Measurements from ENCODE around the gene DGKB. TPM values are rescaled to one million over a fixed set of nuclear protein-coding genes. Genes with fewer than 3 reads are reported as not detected.

DGKB gene
- total RNA-seq, 5 donors from 2014 or later (not counting 1 experiment from before 2014, with no cell fraction given), result not detected

GRCh38 chr7:14931511-14932215 is 29.1 kb upstream of the DGKB start:
- H3K4me3 ChIP-seq (ENCODE audit: control insufficient read depth in 1 of 2, extremely low read depth in 1 of 2, low read length in 1 of 2), result no peak overlapping the region
- Mint-ChIP-seq H3K9me3 (peaks cover 4 to 8% (median 7%) of the 10 kb centered on the region in 3 donors), H3K27ac (no peak overlapping the region), H3K4me3 (no peak overlapping the region), H3K27me3 (no peaks in the 10 kb centered on the region), H3K4me1 (no peaks in the 10 kb centered on the region), H3K36me3 (no peaks in the 10 kb centered on the region)
- WGBS (ENCODE audit: insufficient coverage), result 96% methylated on average over 3 of the region's 4 CpGs
- DNase-seq, result no peak
- H3K27me3 ChIP-seq (replicated peaks in 1 of 2; ENCODE audit: control insufficient read depth in 2 of 2, extremely low read depth in 1 of 2, insufficient read depth in 2 of 2, low read length in 1 of 2), result no peaks in the 10 kb centered on the region
- CTCF ChIA-PET, result interaction anchor here in 1 of 2 donors (0.6 kb wide), 1 partner anchor 560 kb away, joined by 7 read pairs; no protein-coding TSS in a partner anchor
- no peak overlapping the region for H3K27ac ChIP-seq (ENCODE audit: low read length)
- ATAC-seq (replicated peaks in 1 of 4), result no peak
- no peaks in the 10 kb centered on the region for H3K9me3 ChIP-seq
- H3K36me3 ChIP-seq (ENCODE audit: control insufficient read depth in 2 of 2, extremely low read depth in 1 of 2, insufficient read depth in 1 of 2, low read length in 1 of 2), result no peaks in the 10 kb centered on the region
- POLR2A ChIA-PET, result no interaction called here
- H3K4me1 ChIP-seq (ENCODE audit: control insufficient read depth in 1 of 2, extremely low read depth in 1 of 2, insufficient read depth in 2 of 2, low read length in 2 of 2), result no peaks in the 10 kb centered on the region

GRCh38 chr7:14924398-14924797 is 21.8 kb upstream of the DGKB start:
- no peaks in the 10 kb centered on the region for H3K4me1 ChIP-seq (ENCODE audit: control insufficient read depth in 1 of 2, extremely low read depth in 1 of 2, insufficient read depth in 2 of 2, low read length in 2 of 2)
- no peaks in the 10 kb centered on the region for H3K9me3 ChIP-seq
- H3K27me3 ChIP-seq (replicated peaks in 1 of 2; ENCODE audit: control insufficient read depth in 2 of 2, extremely low read depth in 1 of 2, insufficient read depth in 2 of 2, low read length in 1 of 2), result no peaks in the 10 kb centered on the region
- no peaks in the 10 kb centered on the region for H3K36me3 ChIP-seq (ENCODE audit: control insufficient read depth in 2 of 2, extremely low read depth in 1 of 2, insufficient read depth in 1 of 2, low read length in 1 of 2)
- Mint-ChIP-seq H3K27me3 (no peaks in the 10 kb centered on the region), H3K36me3 (no peaks in the 10 kb centered on the region), H3K4me1 (no peaks in the 10 kb centered on the region), H3K4me3 (no peak overlapping the region), H3K9me3 (peaks cover 7 to 15% (median 9%) of the 10 kb centered on the region in 3 donors), H3K27ac (no peak overlapping the region)
- ChIA-PET POLR2A (no interaction called here), CTCF (no interaction called here)
- ATAC-seq (replicated peaks in 1 of 4) (no peak), DNase-seq (no peak)
- no peak overlapping the region for H3K27ac ChIP-seq (ENCODE audit: low read length)
- WGBS (ENCODE audit: insufficient coverage), result no CpG with 5 or more reads among the region's 1 CpG
- no peak overlapping the region for H3K4me3 ChIP-seq (ENCODE audit: control insufficient read depth in 1 of 2, extremely low read depth in 1 of 2, low read length in 1 of 2)

GRCh38 chr7:14911077-14911476 is 8.5 kb upstream of the DGKB start:
- ChIA-PET POLR2A (no interaction called here), CTCF (no interaction called here)
- H3K4me3 Mint-ChIP-seq, result no peak overlapping the region
- no peak for DNase-seq
- H3K27me3 Mint-ChIP-seq, result no peaks in the 10 kb centered on the region
- Histone ChIP-seq H3K27me3 (replicated peaks in 1 of 2; ENCODE audit: control insufficient read depth in 2 of 2, extremely low read depth in 1 of 2, insufficient read depth in 2 of 2, low read length in 1 of 2) (no peaks in the 10 kb centered on the region), H3K27ac (ENCODE audit: low read length) (no peak overlapping the region), H3K36me3 (ENCODE audit: control insufficient read depth in 2 of 2, extremely low read depth in 1 of 2, insufficient read depth in 1 of 2, low read length in 1 of 2) (no peaks in the 10 kb centered on the region), H3K4me1 (ENCODE audit: control insufficient read depth in 1 of 2, extremely low read depth in 1 of 2, insufficient read depth in 2 of 2, low read length in 2 of 2) (no peaks in the 10 kb centered on the region), H3K9me3 (no peaks in the 10 kb centered on the region), H3K4me3 (ENCODE audit: control insufficient read depth in 1 of 2, extremely low read depth in 1 of 2, low read length in 1 of 2) (no peak overlapping the region)
- H3K4me1 Mint-ChIP-seq, result no peaks in the 10 kb centered on the region
- H3K9me3 Mint-ChIP-seq, result peaks cover 2 to 16% (median 11%) of the 10 kb centered on the region in 3 donors
- no peak for ATAC-seq (replicated peaks in 1 of 4)
- H3K27ac Mint-ChIP-seq, result no peak overlapping the region
- no peaks in the 10 kb centered on the region for H3K36me3 Mint-ChIP-seq

GRCh38 chr7:14908697-14909096 is 6.1 kb upstream of the DGKB start:
- H3K4me1 Mint-ChIP-seq, result no peaks in the 10 kb centered on the region
- no peaks in the 10 kb centered on the region for H3K4me1 ChIP-seq (ENCODE audit: control insufficient read depth in 1 of 2, extremely low read depth in 1 of 2, insufficient read depth in 2 of 2, low read length in 2 of 2)
- H3K36me3 Mint-ChIP-seq, result no peaks in the 10 kb centered on the region
- no peak overlapping the region for H3K27ac Mint-ChIP-seq
- no peaks in the 10 kb centered on the region for H3K27me3 Mint-ChIP-seq
- H3K9me3 ChIP-seq, result no peaks in the 10 kb centered on the region
- H3K9me3 Mint-ChIP-seq, result peaks cover 4 to 9% (median 5%) of the 10 kb centered on the region in 3 donors
- no peak for DNase-seq
- ATAC-seq (replicated peaks in 1 of 4), result no peak
- no peaks in the 10 kb centered on the region for H3K36me3 ChIP-seq (ENCODE audit: control insufficient read depth in 2 of 2, extremely low read depth in 1 of 2, insufficient read depth in 1 of 2, low read length in 1 of 2)
- POLR2A ChIA-PET, result no interaction called here
- H3K4me3 Mint-ChIP-seq, result no peak overlapping the region
- CTCF ChIA-PET, result interaction anchor here in 1 of 2 donors (0.8 kb wide), 1 partner anchor 11 kb away, joined by 3 read pairs; no protein-coding TSS in a partner anchor
- no peak overlapping the region for H3K27ac ChIP-seq (ENCODE audit: low read length)
- no peaks in the 10 kb centered on the region for H3K27me3 ChIP-seq (replicated peaks in 1 of 2; ENCODE audit: control insufficient read depth in 2 of 2, extremely low read depth in 1 of 2, insufficient read depth in 2 of 2, low read length in 1 of 2)
- H3K4me3 ChIP-seq (ENCODE audit: control insufficient read depth in 1 of 2, extremely low read depth in 1 of 2, low read length in 1 of 2), result no peak overlapping the region

- H3K4me3 ChIP-seq (ENCODE audit: control insufficient read depth in 1 of 2, extremely low read depth in 1 of 2, low read length in 1 of 2), result no peak overlapping the region
- Mint-ChIP-seq H3K4me1 (no peaks in the 10 kb centered on the region), H3K4me3 (no peak overlapping the region), H3K36me3 (no peaks in the 10 kb centered on the region), H3K27ac (no peak overlapping the region), H3K9me3 (peaks cover 0 to 3% (median 2%) of the 10 kb centered on the region in 3 donors), H3K27me3 (no peaks in the 10 kb centered on the region)
- POLR2A ChIA-PET, result no interaction called here
- H3K27ac ChIP-seq (ENCODE audit: low read length), result no peak overlapping the region
- H3K27me3 ChIP-seq (replicated peaks in 1 of 2; ENCODE audit: control insufficient read depth in 2 of 2, extremely low read depth in 1 of 2, insufficient read depth in 2 of 2, low read length in 1 of 2), result no peaks in the 10 kb centered on the region
- no peaks in the 10 kb centered on the region for H3K9me3 ChIP-seq
- no peak for ATAC-seq (replicated peaks in 1 of 4)
- CTCF ChIA-PET, result no interaction called here
- no peaks in the 10 kb centered on the region for H3K4me1 ChIP-seq (ENCODE audit: control insufficient read depth in 1 of 2, extremely low read depth in 1 of 2, insufficient read depth in 2 of 2, low read length in 2 of 2)
- WGBS (ENCODE audit: insufficient coverage), result 70% methylated on average over 3 of the region's 4 CpGs
- no peak for DNase-seq
- H3K36me3 ChIP-seq (ENCODE audit: control insufficient read depth in 2 of 2, extremely low read depth in 1 of 2, insufficient read depth in 1 of 2, low read length in 1 of 2), result no peaks in the 10 kb centered on the region
These were observed 3.2 kb upstream of the DGKB start for GRCh38 chr7:14905764-14906163.

GRCh38 chr7:14900051-14900450 is 2.5 kb downstream of the DGKB start:
- Mint-ChIP-seq H3K36me3 (no peaks in the 10 kb centered on the region), H3K27me3 (no peaks in the 10 kb centered on the region), H3K27ac (no peak overlapping the region), H3K4me1 (no peaks in the 10 kb centered on the region), H3K4me3 (no peak overlapping the region), H3K9me3 (peaks cover 3 to 4% (median 3%) of the 10 kb centered on the region in 3 donors)
- ChIA-PET CTCF (no interaction called here), POLR2A (interaction anchor here in 1 of 2 donors (0.6 kb wide), 1 partner anchor 51 kb away, joined by 3 read pairs; no protein-coding TSS in a partner anchor)
- Histone ChIP-seq H3K4me3 (ENCODE audit: control insufficient read depth in 1 of 2, extremely low read depth in 1 of 2, low read length in 1 of 2) (no peak overlapping the region), H3K4me1 (ENCODE audit: control insufficient read depth in 1 of 2, extremely low read depth in 1 of 2, insufficient read depth in 2 of 2, low read length in 2 of 2) (no peaks in the 10 kb centered on the region), H3K9me3 (no peaks in the 10 kb centered on the region), H3K27me3 (replicated peaks in 1 of 2; ENCODE audit: control insufficient read depth in 2 of 2, extremely low read depth in 1 of 2, insufficient read depth in 2 of 2, low read length in 1 of 2) (no peaks in the 10 kb centered on the region), H3K27ac (ENCODE audit: low read length) (no peak overlapping the region), H3K36me3 (ENCODE audit: control insufficient read depth in 2 of 2, extremely low read depth in 1 of 2, insufficient read depth in 1 of 2, low read length in 1 of 2) (no peaks in the 10 kb centered on the region)
- WGBS (ENCODE audit: insufficient coverage), result no CpG with 5 or more reads among the region's 4 CpGs
- DNase-seq (no peak), ATAC-seq (replicated peaks in 1 of 4) (no peak)

- no peak overlapping the region for H3K4me3 ChIP-seq (ENCODE audit: control insufficient read depth in 1 of 2, extremely low read depth in 1 of 2, low read length in 1 of 2)
- DNase-seq, result no peak
- Mint-ChIP-seq H3K4me3 (no peak overlapping the region), H3K36me3 (no peaks in the 10 kb centered on the region), H3K27me3 (no peaks in the 10 kb centered on the region), H3K4me1 (no peaks in the 10 kb centered on the region), H3K9me3 (peaks cover 0 to 4% (median 3%) of the 10 kb centered on the region in 3 donors), H3K27ac (no peak overlapping the region)
- CTCF ChIA-PET, result no interaction called here
- H3K36me3 ChIP-seq (ENCODE audit: control insufficient read depth in 2 of 2, extremely low read depth in 1 of 2, insufficient read depth in 1 of 2, low read length in 1 of 2), result no peaks in the 10 kb centered on the region
- WGBS (ENCODE audit: insufficient coverage), result no CpG with 5 or more reads among the region's 3 CpGs
- H3K27me3 ChIP-seq (replicated peaks in 1 of 2; ENCODE audit: control insufficient read depth in 2 of 2, extremely low read depth in 1 of 2, insufficient read depth in 2 of 2, low read length in 1 of 2), result no peaks in the 10 kb centered on the region
- POLR2A ChIA-PET, result no interaction called here
- no peaks in the 10 kb centered on the region for H3K9me3 ChIP-seq
- H3K4me1 ChIP-seq (ENCODE audit: control insufficient read depth in 1 of 2, extremely low read depth in 1 of 2, insufficient read depth in 2 of 2, low read length in 2 of 2), result no peaks in the 10 kb centered on the region
- H3K27ac ChIP-seq (ENCODE audit: low read length), result no peak overlapping the region
- ATAC-seq (replicated peaks in 1 of 4), result no peak
These were observed 3.5 kb downstream of the DGKB start for GRCh38 chr7:14899030-14899429.
